ACC112 (cell line): ENCODE data around the gene FUT7.

Experiments
- H2AFZ ChIP-seq: fragments of 200-600 bp; sonication (generic); one replicate; pipeline ENCODE4 v1.6.0; 2017; ENCODE audit warnings: antibody characterized with exemption, low read length; ENCODE audit not compliant: unreplicated experiment
- H3K27ac ChIP-seq: fragments of 200-600 bp; sonication (generic); 2 replicates; pipeline ENCODE4 v1.5.1; 2014; ENCODE audit warnings: low read depth, mild to moderate bottlenecking, antibody characterized with exemption, low read length, moderate library complexity
- H3K27me3 ChIP-seq: fragments of 200-600 bp; sonication (generic); 2 replicates; pipeline ENCODE4 v1.6.1; 2014; ENCODE audit warnings: mild to moderate bottlenecking, antibody characterized with exemption, low read length, moderate library complexity, mixed read lengths; ENCODE audit not compliant: insufficient read depth
- H3K36me3 ChIP-seq: fragments of 200-600 bp; sonication (generic); 2 replicates; pipeline ENCODE4 v1.6.1; 2016; ENCODE audit warnings: mild to moderate bottlenecking, antibody characterized with exemption, low read length, moderate library complexity, mixed read lengths; ENCODE audit not compliant: insufficient read depth
- H3K4me1 ChIP-seq: fragments of 200-600 bp; sonication (generic); one replicate; pipeline ENCODE4 v1.6.1; 2016; ENCODE audit warnings: low read length, mixed read lengths; ENCODE audit not compliant: insufficient read depth, unreplicated experiment, control insufficient read depth
- H3K4me3 ChIP-seq: fragments of 200-600 bp; sonication (generic); 2 replicates; pipeline ENCODE4 v1.5.1; 2014; ENCODE audit warnings: mild to moderate bottlenecking, low read depth, low read length
- H3K79me2 ChIP-seq: fragments of 200-600 bp; sonication (generic); one replicate; pipeline ENCODE4 v1.6.0; 2016; ENCODE audit warnings: low read length; ENCODE audit not compliant: control insufficient read depth, unreplicated experiment, insufficient read depth

FUT7 gene

DNA sequence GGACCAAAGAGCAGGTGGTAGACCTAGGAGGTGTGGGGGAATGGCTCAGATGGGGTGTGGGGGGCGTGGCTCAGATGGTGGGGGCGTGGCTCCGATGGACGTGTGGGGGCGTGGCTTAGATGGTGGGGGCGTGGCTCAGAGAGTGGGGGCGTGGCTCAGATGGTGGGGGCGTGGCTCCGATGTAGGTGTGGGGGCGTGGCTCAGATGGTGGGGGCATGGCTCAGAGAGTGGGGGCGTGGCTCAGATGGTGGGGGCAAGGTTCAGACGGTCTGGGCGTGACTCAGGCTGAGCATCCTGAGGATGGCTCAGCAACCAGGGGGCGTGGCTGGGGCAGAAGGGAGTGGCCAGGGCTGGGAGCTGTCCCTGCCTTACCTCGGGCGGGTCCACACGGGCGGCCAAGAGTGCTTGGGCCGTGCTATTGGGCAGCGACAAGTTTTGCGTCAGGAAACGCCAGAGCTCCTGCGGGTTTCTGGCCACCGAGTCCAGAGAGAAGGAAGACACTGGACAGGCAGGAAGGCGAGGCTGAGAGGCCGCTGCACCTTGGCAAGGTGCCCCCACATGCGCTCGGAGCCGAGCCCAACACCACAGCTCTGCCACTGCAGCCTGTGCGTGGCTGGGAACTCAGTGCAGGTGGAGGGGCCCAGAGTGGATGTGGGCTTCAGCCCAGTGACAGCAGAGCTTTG is 9.8 kb downstream of the FUT7 start:
- peaks cover 10% of the 10 kb centered on the region; the same call in 1 of the 2 replicates for H3K36me3 ChIP-seq
- H3K4me1 ChIP-seq: peaks cover 4% of the 10 kb centered on the region
- H3K79me2 ChIP-seq: no peaks in the 10 kb centered on the region
- H3K4me3 ChIP-seq: no peak overlapping the region
- H3K27ac ChIP-seq: no peak overlapping the region
- no peak overlapping the region for H2AFZ ChIP-seq
- H3K27me3 ChIP-seq: no peaks in the 10 kb centered on the region

DNA sequence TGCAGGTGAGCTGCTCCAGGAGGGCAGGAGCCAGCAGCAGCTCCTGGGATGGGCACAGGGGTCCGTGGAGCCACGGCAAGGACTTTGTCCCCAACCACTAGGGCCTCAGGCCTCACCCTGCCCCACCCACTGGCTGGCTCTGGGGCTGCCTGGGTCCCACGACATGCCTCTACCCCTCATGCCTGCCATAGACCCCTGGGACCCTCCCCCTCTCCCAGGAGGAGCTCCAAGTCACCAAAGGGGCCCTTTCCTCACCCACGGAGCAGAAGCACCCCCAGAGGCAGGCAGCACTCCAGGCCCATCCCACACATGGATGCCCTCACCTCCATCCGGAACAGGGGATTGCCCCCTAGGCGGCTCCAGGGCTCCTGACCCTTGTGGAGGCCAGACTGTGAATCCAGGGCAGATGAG is 10.3 kb downstream of the FUT7 start:
- no peak overlapping the region for H3K4me3 ChIP-seq
- H3K27me3 ChIP-seq: no peaks in the 10 kb centered on the region
- no peaks in the 10 kb centered on the region for H3K79me2 ChIP-seq
- H3K27ac ChIP-seq: no peak overlapping the region
- no peaks in the 10 kb centered on the region for H3K4me1 ChIP-seq
- H3K36me3 ChIP-seq: peaks cover 15% of the 10 kb centered on the region; the same call in 1 of the 2 replicates
- H2AFZ ChIP-seq: no peak overlapping the region

DNA sequence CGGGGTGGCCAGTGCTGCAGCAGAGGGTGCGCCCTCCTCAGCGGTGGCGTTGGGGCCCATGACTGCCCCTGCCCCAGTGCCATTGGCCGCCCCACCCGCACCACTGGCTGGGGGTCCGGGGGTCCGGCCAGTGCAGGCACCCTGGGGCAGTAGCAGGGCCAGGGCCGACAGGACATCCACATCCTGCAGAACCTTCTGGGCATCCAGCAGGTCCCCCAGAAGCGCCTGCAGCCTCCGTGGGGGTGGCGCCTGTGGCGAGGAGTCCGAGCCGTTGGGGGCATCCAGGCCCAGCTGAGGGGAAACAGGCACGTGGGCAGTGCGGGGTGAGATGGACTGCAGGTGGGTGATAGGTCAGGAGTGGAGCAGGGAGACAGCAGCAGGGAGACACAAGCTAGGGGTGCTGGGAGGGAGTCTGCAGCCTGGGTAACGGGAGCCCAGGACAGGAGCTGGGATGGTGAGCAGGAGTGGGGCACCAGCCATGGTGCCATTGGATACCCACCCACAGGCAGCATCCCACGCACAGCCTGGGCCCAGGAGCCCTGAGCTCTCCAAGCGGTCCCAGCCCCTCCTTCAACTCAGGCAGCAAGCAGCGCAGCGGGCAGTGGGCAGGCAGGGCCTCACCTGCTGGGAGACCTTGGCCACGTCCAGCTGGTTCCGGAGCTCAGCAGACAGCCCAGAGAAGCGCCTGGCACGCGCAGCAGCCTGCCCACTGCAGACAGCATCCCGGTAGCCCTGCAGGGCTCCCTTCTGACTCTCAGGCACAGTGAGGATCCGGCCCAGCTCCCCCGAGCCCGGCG is 10.9 kb downstream of the FUT7 start:
- Histone ChIP-seq H3K27ac (no peak overlapping the region), H3K4me1 (no peaks in the 10 kb centered on the region), H3K27me3 (no peaks in the 10 kb centered on the region), H2AFZ (no peak overlapping the region), H3K36me3 (peaks cover 21% of the 10 kb centered on the region; the same call in 1 of the 2 replicates), H3K79me2 (no peaks in the 10 kb centered on the region), H3K4me3 (no peak overlapping the region)

DNA sequence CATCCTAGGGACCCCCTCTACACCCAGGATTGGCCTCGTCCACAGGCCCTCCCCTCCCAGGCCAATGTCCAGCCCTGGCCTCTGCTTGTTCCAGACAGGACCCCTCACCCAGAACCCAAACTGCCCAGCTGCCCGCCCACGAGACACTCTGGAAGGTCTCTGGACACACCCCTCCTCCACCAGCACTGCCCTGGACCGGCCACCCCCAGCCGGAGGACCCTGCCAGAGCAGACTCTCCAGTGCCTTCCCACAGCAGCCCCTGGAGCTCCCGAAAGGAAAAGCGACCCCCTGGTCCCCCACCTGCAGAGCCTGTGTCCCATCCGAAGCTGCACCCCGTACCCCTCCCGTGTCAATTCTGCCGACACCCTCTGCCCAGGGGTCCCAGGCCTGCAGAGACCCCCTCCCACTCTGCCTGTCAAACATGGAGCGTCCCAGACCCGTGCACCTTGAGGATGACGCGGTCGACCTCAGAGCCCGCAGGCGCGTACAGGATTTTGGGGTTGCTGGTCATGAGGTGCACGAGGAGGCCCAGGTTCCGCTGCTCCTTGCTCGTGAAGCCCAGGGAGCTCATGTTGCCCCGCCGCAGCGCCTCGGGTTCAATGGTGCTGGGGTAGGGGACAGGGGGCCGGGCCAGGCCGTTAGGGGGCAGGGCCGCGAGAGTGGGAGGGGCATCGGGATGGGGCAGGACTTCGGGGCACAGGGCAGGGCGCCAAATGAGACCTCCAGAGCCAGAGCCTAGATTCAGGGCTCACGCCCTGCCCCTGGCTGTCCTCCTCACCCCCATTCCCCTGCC is 11.8 kb downstream of the FUT7 start:
- H2AFZ ChIP-seq: no peak overlapping the region
- H3K4me1 ChIP-seq: no peaks in the 10 kb centered on the region

DNA sequence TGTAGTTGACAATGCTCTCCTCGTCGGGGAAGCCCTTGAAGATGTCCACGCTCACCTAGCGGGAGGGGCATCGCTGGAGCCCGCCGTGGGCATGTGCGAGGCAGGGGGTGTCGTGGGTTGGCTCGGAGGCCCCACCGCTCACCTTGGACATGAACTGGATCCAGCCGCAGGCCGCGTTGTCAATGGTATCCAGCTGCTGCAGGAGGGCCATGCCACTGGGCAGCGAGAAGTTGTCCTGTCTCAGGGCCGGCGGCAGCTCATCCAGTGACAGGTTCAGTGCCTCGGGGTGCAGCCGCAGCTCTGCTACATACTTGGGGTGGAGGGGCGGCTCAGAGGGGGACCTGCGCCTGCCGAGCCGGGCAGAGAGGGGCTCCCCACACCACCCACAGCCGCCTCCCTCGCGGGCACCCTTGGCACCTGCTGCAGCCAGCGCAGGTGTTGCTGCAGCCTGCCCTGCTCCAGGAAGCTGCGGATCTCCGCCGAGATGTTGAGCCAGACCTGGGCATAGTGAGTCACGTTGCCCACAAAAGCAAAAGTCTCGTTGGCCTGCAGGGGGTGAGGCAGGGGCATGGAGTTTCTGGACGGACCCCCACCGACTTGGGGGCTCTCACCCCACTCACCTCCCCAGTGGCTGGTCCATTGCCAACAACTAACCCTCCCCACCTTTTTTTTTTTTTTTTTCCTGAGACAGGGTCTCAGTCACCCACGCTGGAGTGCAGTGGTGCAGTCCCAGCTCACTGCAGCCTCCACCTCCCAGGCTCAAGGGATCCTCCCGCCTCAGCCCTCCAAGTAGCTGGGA is 12.9 kb downstream of the FUT7 start:
- Histone ChIP-seq H3K4me1 (no peaks in the 10 kb centered on the region), H3K27ac (no peak overlapping the region), H3K4me3 (no peak overlapping the region), H3K36me3 (peaks cover 38% of the 10 kb centered on the region; the same call in 1 of the 2 replicates), H3K27me3 (no peaks in the 10 kb centered on the region), H3K79me2 (no peaks in the 10 kb centered on the region), H2AFZ (no peak overlapping the region)

More for the DNA sequence above, 11.8 kb downstream of the FUT7 start:
- Histone ChIP-seq H3K27ac (no peak overlapping the region), H3K27me3 (no peaks in the 10 kb centered on the region), H3K79me2 (no peaks in the 10 kb centered on the region), H3K4me3 (no peak overlapping the region), H3K36me3 (peaks cover 28% of the 10 kb centered on the region; the same call in 1 of the 2 replicates)

DNA sequence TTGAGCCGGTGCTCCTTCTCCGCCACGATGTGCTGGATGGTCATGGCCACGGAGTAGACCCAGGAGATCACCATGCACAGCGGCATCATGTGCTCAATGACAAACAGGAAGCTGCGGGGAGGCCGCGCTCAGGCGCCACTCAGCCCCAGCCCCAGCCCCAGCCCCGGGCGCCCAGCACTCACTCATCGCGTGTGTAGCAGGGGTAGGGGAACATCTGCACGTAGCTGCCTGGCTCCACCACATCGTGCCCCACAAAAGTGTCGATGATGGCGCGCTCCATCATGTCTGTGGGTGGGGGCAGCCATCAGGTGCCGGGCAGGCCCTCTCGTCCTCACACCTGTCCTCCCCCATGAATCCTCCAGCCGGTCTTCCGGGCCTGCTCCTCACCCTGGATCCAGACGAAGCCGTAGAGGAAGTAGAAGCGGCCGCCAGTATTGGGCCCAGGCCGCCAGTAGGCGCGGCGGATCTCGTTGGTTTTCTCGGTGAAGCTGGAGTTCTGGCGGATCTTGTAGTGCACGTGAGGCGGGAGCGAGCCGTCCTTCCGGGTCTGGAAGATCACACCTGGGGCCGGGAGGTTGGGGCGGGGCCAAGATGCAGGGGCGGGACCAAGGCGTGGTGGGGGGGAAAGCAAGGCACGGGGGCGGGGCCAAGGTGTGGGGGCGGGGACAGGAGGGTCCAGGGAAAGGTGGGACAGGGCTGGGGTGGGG is 13.9 kb downstream of the FUT7 start:
- H3K4me3 ChIP-seq: no peak overlapping the region

DNA sequence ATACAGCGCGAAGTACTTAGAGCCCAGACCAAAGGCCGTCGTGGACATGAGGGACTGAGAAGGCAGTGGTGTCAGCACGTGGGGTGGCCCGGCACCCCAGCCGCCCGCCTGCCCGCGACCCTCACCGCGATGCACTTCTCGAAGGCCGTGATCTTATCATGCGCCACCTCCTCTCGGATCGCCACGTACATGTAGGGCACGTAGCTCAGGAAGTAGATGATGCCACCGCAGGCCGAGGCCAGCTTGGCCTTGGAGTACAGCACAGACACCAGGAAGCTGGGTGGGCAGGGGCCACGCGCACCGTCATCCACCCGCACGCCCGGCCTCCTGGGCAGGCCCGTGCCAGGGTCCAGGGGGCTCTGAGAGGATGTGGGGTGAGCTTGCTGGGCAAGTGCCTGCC is 14.8 kb downstream of the FUT7 start:
- H3K27ac ChIP-seq: no peak overlapping the region
- no peak overlapping the region for H2AFZ ChIP-seq
- H3K4me3 ChIP-seq: no peak overlapping the region
- no peaks in the 10 kb centered on the region for H3K27me3 ChIP-seq
- H3K36me3 ChIP-seq: peaks cover 43% of the 10 kb centered on the region; the same call in 1 of the 2 replicates
- H3K4me1 ChIP-seq: no peaks in the 10 kb centered on the region
- H3K79me2 ChIP-seq: no peaks in the 10 kb centered on the region

More for the DNA sequence above, 13.9 kb downstream of the FUT7 start:
- H3K79me2 ChIP-seq: no peaks in the 10 kb centered on the region
- no peaks in the 10 kb centered on the region for H3K27me3 ChIP-seq
- no peak overlapping the region for H2AFZ ChIP-seq
- H3K36me3 ChIP-seq: peaks cover 43% of the 10 kb centered on the region; the same call in 1 of the 2 replicates
- H3K4me1 ChIP-seq: no peaks in the 10 kb centered on the region
- no peak overlapping the region for H3K27ac ChIP-seq

DNA sequence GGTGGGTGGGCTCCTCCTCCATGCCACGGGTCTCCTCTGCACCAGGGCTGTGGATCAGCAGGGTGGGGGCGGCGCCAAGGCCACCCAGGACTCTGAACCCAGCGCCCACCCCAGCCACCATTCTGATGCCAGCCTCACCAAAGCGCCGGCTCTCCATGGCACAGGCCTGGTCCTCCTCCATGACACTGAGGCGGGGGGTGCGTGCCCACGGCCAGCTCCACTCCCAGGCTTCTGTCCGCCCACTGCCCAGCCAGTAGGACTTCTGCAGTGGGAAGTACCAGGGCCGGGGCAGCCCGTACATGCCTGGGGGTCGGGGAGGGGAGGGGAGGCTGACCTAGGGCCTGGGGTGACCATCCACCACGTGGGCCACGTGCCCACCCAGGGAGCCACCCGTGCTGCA is 15.5 kb downstream of the FUT7 start:
- Histone ChIP-seq H3K4me3 (no peak overlapping the region), H2AFZ (no peak overlapping the region), H3K36me3 (peaks cover 43% of the 10 kb centered on the region; the same call in 1 of the 2 replicates), H3K27ac (no peak overlapping the region), H3K79me2 (no peaks in the 10 kb centered on the region), H3K4me1 (no peaks in the 10 kb centered on the region), H3K27me3 (no peaks in the 10 kb centered on the region)

DNA sequence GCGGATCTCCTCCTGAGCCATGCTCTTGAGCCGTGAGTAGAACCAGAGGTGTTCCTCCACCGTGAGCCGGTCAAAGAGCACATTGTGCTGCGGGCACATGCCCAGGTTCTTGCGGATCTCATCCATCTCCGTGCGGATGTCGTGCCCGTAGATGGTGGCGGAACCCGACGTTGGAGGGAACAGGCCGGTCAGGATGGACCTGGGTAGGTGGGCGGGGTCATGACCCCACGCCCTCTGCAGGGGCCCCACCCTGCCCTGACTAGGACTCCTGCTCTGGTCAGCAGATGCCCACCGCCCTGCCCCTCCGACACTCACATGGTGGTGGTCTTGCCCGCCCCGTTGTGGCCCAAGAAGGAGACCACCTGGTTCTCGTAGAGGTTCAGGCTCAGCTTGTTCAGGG is 15.9 kb downstream of the FUT7 start:
- Histone ChIP-seq H3K4me3 (no peak overlapping the region), H3K79me2 (no peaks in the 10 kb centered on the region), H2AFZ (no peak overlapping the region), H3K27ac (no peak overlapping the region), H3K4me1 (no peaks in the 10 kb centered on the region), H3K36me3 (peaks cover 43% of the 10 kb centered on the region; the same call in 1 of the 2 replicates), H3K27me3 (no peaks in the 10 kb centered on the region)
